RWPE1 (cell line): ENCODE data around the gene MSRB3.

ENCODE experiments used
- CTCF ChIA-PET: fragments of 350-600 bp; sonication (Branson Sonifier 250); formaldehyde crosslinking; extraction: SDS; loops from one replicate; lab custom pipeline; 2021; lab: Yijun Ruan, JAX
- POLR2A ChIA-PET: fragments of 400-600 bp; formaldehyde crosslinking; extraction: SDS; loops from one replicate; lab custom pipeline; 2020; ENCODE audit warnings: antibody characterized with exemption; ENCODE audit not compliant: low non-redundant PET; lab: Yijun Ruan, JAX
- DNase-seq: peaks from one replicate; pipeline ENCODE4 v3.0.0; 2012; ENCODE audit warnings: low spot score
- H3K27ac ChIP-seq: fragments of 450-650 bp; 2 replicates; pipeline ENCODE4 v1.5.1; 2017
- CTCF ChIP-seq: fragments of 450-650 bp; conservative IDR thresholded peaks from 2 replicates; pipeline ENCODE4 v1.5.1; 2017; ENCODE audit warnings: low read depth, mild to moderate bottlenecking

Gene MSRB3

GRCh38 chr12:65407388-65408149, 129.1 kb downstream of the MSRB3 start:
- no peak overlapping the region for H3K27ac ChIP-seq
- ChIA-PET POLR2A (no interaction called here), CTCF (no interaction called here)
- DNase-seq: no peak
- no peak for TF ChIP-seq CTCF

- DNase-seq: no peak
- H3K27ac ChIP-seq: no peak overlapping the region
- TF ChIP-seq CTCF: no peak
- POLR2A ChIA-PET: no interaction called here
- CTCF ChIA-PET: no interaction called here
These were observed 130.0 kb downstream of the MSRB3 start for GRCh38 chr12:65408441-65408840.

- DNase-seq: no peak
- TF ChIP-seq CTCF: no peak
- H3K27ac ChIP-seq: no peak overlapping the region
- ChIA-PET CTCF (no interaction called here), POLR2A (no interaction called here)
These were observed 131.2 kb downstream of the MSRB3 start for GRCh38 chr12:65409726-65410125.

GRCh38 chr12:65411171-65411570, 132.7 kb downstream of the MSRB3 start:
- POLR2A ChIA-PET: no interaction called here
- CTCF ChIA-PET: interaction anchor here (0.7 kb wide), 1 partner anchor 9 kb away, joined by 3 read pairs; no protein-coding TSS in a partner anchor
- no peak for TF ChIP-seq CTCF
- H3K27ac ChIP-seq: no peak overlapping the region
- DNase-seq: no peak

- ChIA-PET POLR2A (no interaction called here), CTCF (no interaction called here)
- no peak for TF ChIP-seq CTCF
These were observed 136.0 kb downstream of the MSRB3 start for GRCh38 chr12:65414526-65414925.

GRCh38 chr12:65415826-65416225, 137.3 kb downstream of the MSRB3 start:
- ChIA-PET CTCF (no interaction called here), POLR2A (no interaction called here)
- no peak for DNase-seq
- no peak for TF ChIP-seq CTCF
- H3K27ac ChIP-seq: no peak overlapping the region

More at GRCh38 chr12:65414526-65414925, 136.0 kb downstream of the MSRB3 start:
- H3K27ac ChIP-seq: no peak overlapping the region
- DNase-seq: no peak
